ENCODE data around the gene RUVBL2. TPM values are rescaled to one million over a fixed set of nuclear protein-coding genes. Genes with fewer than 3 reads are reported as not detected.

Gene RUVBL2
- total RNA-seq, 1 experiment from 2014 or later, result 165 TPM

GRCh38 chr19:49058562-49058961, 64.9 kb downstream of the RUVBL2 start:
- peak overlapping the region; percentile 73 for H3K4me3 Mint-ChIP-seq (ENCODE audit: unreplicated experiment)
- H3K27ac Mint-ChIP-seq (ENCODE audit: unreplicated experiment), result peak overlapping the region; percentile 54
- no peak overlapping the region for H3K4me3 ChIP-seq (ENCODE audit: low read depth, low read length)
- H3K9me3 ChIP-seq, result no peaks in the 10 kb centered on the region
- TF ChIP-seq CTCF (IDR thresholded peaks at IDR 0.05; ENCODE audit: insufficient read depth in 1 of 2, low read depth in 1 of 2, low read length in 1 of 2, severe bottlenecking in 1 of 2, unreplicated experiment in 1 of 2), result no peak
- H3K27me3 Mint-ChIP-seq (ENCODE audit: insufficient read depth, unreplicated experiment), result peaks cover 9% of the 10 kb centered on the region
- ChIA-PET POLR2A (no interaction called here), CTCF (interaction anchor here (0.6 to 1.7 kb wide), 3 partner anchors 11 to 713 kb away, joined by 4 to 9 read pairs (median 5); no protein-coding TSS in a partner anchor)
- BruUV-seq (replicated peaks), result no TSS peak
- intact Hi-C loops (cut with micrococcal nuclease; ENCODE audit: unreplicated experiment), result no loop called here
- H3K36me3 Mint-ChIP-seq (ENCODE audit: insufficient read depth, unreplicated experiment), result peaks cover 6% of the 10 kb centered on the region
- no peaks in the 10 kb centered on the region for H3K9me3 Mint-ChIP-seq (ENCODE audit: unreplicated experiment)
- peaks cover 3% of the 10 kb centered on the region for H3K4me1 ChIP-seq
- peak; percentile 62 to 71 for DNase-seq
- no peaks in the 10 kb centered on the region for H3K27me3 ChIP-seq (replicated peaks; ENCODE audit: control insufficient read depth, insufficient read depth, low read length)
- no peaks in the 10 kb centered on the region for H3K36me3 ChIP-seq (ENCODE audit: control insufficient read depth, insufficient read depth, low read length)
- H3K4me1 Mint-ChIP-seq (ENCODE audit: low read depth, unreplicated experiment), result peaks cover 8% of the 10 kb centered on the region

GRCh38 chr19:49059053-49059452, 65.4 kb downstream of the RUVBL2 start:
- peak overlapping the region; percentile 54 for H3K27ac Mint-ChIP-seq (ENCODE audit: unreplicated experiment)
- Histone ChIP-seq H3K9me3 (no peaks in the 10 kb centered on the region), H3K36me3 (ENCODE audit: control insufficient read depth, insufficient read depth, low read length) (no peaks in the 10 kb centered on the region), H3K4me1 (peaks cover 7% of the 10 kb centered on the region), H3K4me3 (ENCODE audit: low read depth, low read length) (no peak overlapping the region), H3K27me3 (replicated peaks; ENCODE audit: control insufficient read depth, insufficient read depth, low read length) (no peaks in the 10 kb centered on the region)
- no peak for TF ChIP-seq CTCF (IDR thresholded peaks at IDR 0.05; ENCODE audit: insufficient read depth in 1 of 2, low read depth in 1 of 2, low read length in 1 of 2, severe bottlenecking in 1 of 2, unreplicated experiment in 1 of 2)
- peaks cover 8% of the 10 kb centered on the region for H3K4me1 Mint-ChIP-seq (ENCODE audit: low read depth, unreplicated experiment)
- no TSS peak for BruUV-seq (replicated peaks)
- no peak overlapping the region for H3K4me3 Mint-ChIP-seq (ENCODE audit: unreplicated experiment)
- H3K9me3 Mint-ChIP-seq (ENCODE audit: unreplicated experiment), result no peaks in the 10 kb centered on the region
- POLR2A ChIA-PET, result no interaction called here
- H3K36me3 Mint-ChIP-seq (ENCODE audit: insufficient read depth, unreplicated experiment), result peaks cover 6% of the 10 kb centered on the region
- CTCF ChIA-PET, result interaction anchor here (0.6 to 1.7 kb wide), 3 partner anchors 10 to 713 kb away, joined by 4 to 9 read pairs (median 5); no protein-coding TSS in a partner anchor
- H3K27me3 Mint-ChIP-seq (ENCODE audit: insufficient read depth, unreplicated experiment), result peaks cover 6% of the 10 kb centered on the region
- DNase-seq, result no peak
- intact Hi-C loops (cut with micrococcal nuclease; ENCODE audit: unreplicated experiment), result no loop called here

GRCh38 chr19:49061000-49061399, 67.3 kb downstream of the RUVBL2 start:
- H3K9me3 ChIP-seq, result no peaks in the 10 kb centered on the region
- BruUV-seq (replicated peaks), result TSS peak; percentile 32
- no peak for TF ChIP-seq CTCF (IDR thresholded peaks at IDR 0.05; ENCODE audit: insufficient read depth in 1 of 2, low read depth in 1 of 2, low read length in 1 of 2, severe bottlenecking in 1 of 2, unreplicated experiment in 1 of 2)
- intact Hi-C loops (cut with micrococcal nuclease; ENCODE audit: unreplicated experiment), result no loop called here
- H3K36me3 Mint-ChIP-seq (ENCODE audit: insufficient read depth, unreplicated experiment), result peaks cover 6% of the 10 kb centered on the region
- H3K27ac Mint-ChIP-seq (ENCODE audit: unreplicated experiment), result no peak overlapping the region
- no peak for DNase-seq
- H3K4me3 Mint-ChIP-seq (ENCODE audit: unreplicated experiment), result no peak overlapping the region
- no peak overlapping the region for H3K4me3 ChIP-seq (ENCODE audit: low read depth, low read length)
- ChIA-PET CTCF (no interaction called here), POLR2A (no interaction called here)
- H3K9me3 Mint-ChIP-seq (ENCODE audit: unreplicated experiment), result no peaks in the 10 kb centered on the region
- H3K27me3 ChIP-seq (replicated peaks; ENCODE audit: control insufficient read depth, insufficient read depth, low read length), result no peaks in the 10 kb centered on the region
- peaks cover 15% of the 10 kb centered on the region for H3K4me1 Mint-ChIP-seq (ENCODE audit: low read depth, unreplicated experiment)
- H3K36me3 ChIP-seq (ENCODE audit: control insufficient read depth, insufficient read depth, low read length), result no peaks in the 10 kb centered on the region
- peaks cover 6% of the 10 kb centered on the region for H3K27me3 Mint-ChIP-seq (ENCODE audit: insufficient read depth, unreplicated experiment)
- H3K4me1 ChIP-seq, result peaks cover 21% of the 10 kb centered on the region

Measured in Caco-2 (cell line).